CD4-positive, alpha-beta T cell (primary cell): ENCODE measurements around the gene BET1L. TPM values are rescaled to one million over a fixed set of nuclear protein-coding genes. Genes with fewer than 3 reads are reported as not detected.

Experiments used
- ATAC-seq: fragments of 200-7000 bp; cut with Tn5 transposase; one replicate; pipeline ENCODE4 v1.10.0; 2022; ENCODE audit warnings: mild to moderate bottlenecking; ENCODE audit not compliant: poor library complexity
- CTCF ChIA-PET: fragments of 350-600 bp; sonication (Branson Sonifier 250); formaldehyde crosslinking; loops from one replicate; lab custom pipeline; 2021; ENCODE audit warnings: antibody characterized with exemption, inconsistent platforms; lab: Charles Lee
- POLR2A ChIA-PET: fragments of 350-600 bp; sonication (Branson Sonifier 250); formaldehyde crosslinking; loops from one replicate; lab custom pipeline; 2021; ENCODE audit warnings: antibody characterized with exemption, inconsistent platforms; lab: Charles Lee
- DNase-seq, 14 experiments: peaks; one replicate each; pipeline ENCODE4 v3.0.0-alpha.2; 2013 to 2020; ENCODE audit warnings: mixed read lengths in 2 of 14
- H3K27ac ChIP-seq, 2 donors: one replicate each; pipeline versions ENCODE4 v1.5.1 to v1.7.0; 2013; ENCODE audit warnings: low read length in 2 of 2, low read depth in 1 of 2, mild to moderate bottlenecking in 1 of 2
- H3K27me3 ChIP-seq, 2 experiments: 1 replicate in 1 of 2; 2 replicates in 1 of 2; pipeline versions ENCODE4 v1.6.1 to v1.7.0; 2013; ENCODE audit warnings: low read length in 2 of 2, control low read depth in 1 of 2, mild to moderate bottlenecking in 1 of 2, moderate library complexity in 1 of 2; ENCODE audit not compliant: insufficient read depth in 2 of 2, control insufficient read depth in 1 of 2
- H3K36me3 ChIP-seq: one replicate; pipeline ENCODE4 v1.6.1; 2013; ENCODE audit warnings: low read length, control low read depth; ENCODE audit not compliant: insufficient read depth
- H3K4me1 ChIP-seq: one replicate; pipeline ENCODE4 v1.6.1; 2013; ENCODE audit warnings: low read length, control low read depth; ENCODE audit not compliant: insufficient read depth
- H3K4me3 ChIP-seq: one replicate; pipeline ENCODE4 v1.5.1; 2013; ENCODE audit warnings: mild to moderate bottlenecking, low read length, moderate library complexity
- H3K9me3 ChIP-seq, 2 experiments: 1 replicate in 1 of 2; 2 replicates in 1 of 2; pipeline versions ENCODE4 v1.6.1 to v1.7.0; 2013; ENCODE audit warnings: low read length in 2 of 2, mild to moderate bottlenecking in 2 of 2, control low read depth in 1 of 2, moderate library complexity in 1 of 2; ENCODE audit not compliant: control insufficient read depth in 1 of 2, insufficient read depth in 1 of 2
- H3K27ac Mint-ChIP-seq: one replicate; pipeline ENCODE4 v1.8.0; 2020; ENCODE audit warnings: mixed read lengths
- H3K27me3 Mint-ChIP-seq: one replicate; pipeline ENCODE4 v1.8.0; 2021; ENCODE audit warnings: mixed read lengths
- H3K36me3 Mint-ChIP-seq: one replicate; pipeline ENCODE4 v1.8.0; 2021; ENCODE audit warnings: low read depth, mixed read lengths
- H3K4me1 Mint-ChIP-seq: one replicate; pipeline ENCODE4 v1.8.0; 2021; ENCODE audit warnings: low read depth, mixed read lengths
- H3K4me3 Mint-ChIP-seq: one replicate; pipeline ENCODE4 v1.8.0; 2020; ENCODE audit warnings: mild to moderate bottlenecking, mixed read lengths
- H3K9me3 Mint-ChIP-seq: one replicate; pipeline ENCODE4 v1.8.0; 2020; ENCODE audit warnings: mixed read lengths
- CTCF ChIP-seq: fragments of 200-600 bp; IDR thresholded peaks from one replicate; pipeline ENCODE4 v1.8.0; 2022; ENCODE audit warnings: antibody characterized with exemption, mild to moderate bottlenecking
- intact Hi-C, 2 experiments: fragments of 100-400 bp; cut with DNase I in 1 of 2; cut with micrococcal nuclease in 1 of 2; formaldehyde crosslinking; loops; one replicate each; pipeline versions ENCODE4 v1.15.1 to v1.9.0; 2023 to 2025; cut with DNase I, micrococcal nuclease
- total RNA-seq, 174 experiments: library from RNA in 2 of 174; stranded (reverse) in 2 of 174; gene quantifications; one replicate each; pipeline ENCODE4 v1.2.3 and lab custom pipeline; 2021 to 2026

BET1L gene
- total RNA-seq, 2 experiments from 2014 or later, result 69.5 to 72.7 TPM

- TF ChIP-seq CTCF, result no peak
- peaks cover 94% of the 10 kb centered on the region for H3K36me3 Mint-ChIP-seq
- H3K4me3 ChIP-seq, result peak overlapping the region; percentile 69
- ATAC-seq (no peak), DNase-seq (peak in 6 of 14 experiments; percentile 15 to 62 (median 40))
- H3K27ac Mint-ChIP-seq, result peak overlapping the region; percentile 99
- H3K4me3 Mint-ChIP-seq, result peak overlapping the region; percentile 95
- peaks cover 83% of the 10 kb centered on the region for H3K4me1 ChIP-seq
- peak overlapping the region; percentile 62 to 93 for H3K27ac ChIP-seq
- H3K36me3 ChIP-seq, result peaks cover 49% of the 10 kb centered on the region
- no peaks in the 10 kb centered on the region for H3K9me3 ChIP-seq
- intact Hi-C loops, result loop anchor here (1.0 to 5.0 kb wide), 9 partner anchors 30 to 301 kb away; partner anchors contain the start of genes PSMD13 (in 2 of the 2), PTDSS2 (in 2 of the 2), SIRT3 (in 2 of the 2) and IFITM1 (in 1 of the 2)
- H3K4me1 Mint-ChIP-seq, result peaks cover 68% of the 10 kb centered on the region
- no peaks in the 10 kb centered on the region for H3K27me3 Mint-ChIP-seq
- ChIA-PET CTCF (interaction anchor here (0.7 to 2.1 kb wide), 4 partner anchors 44 to 244 kb away, joined by 3 to 7 read pairs (median 4); no protein-coding TSS in a partner anchor), POLR2A (interaction anchor here (0.6 to 3.7 kb wide), 49 partner anchors 9 to 614 kb away, joined by 3 to 79 read pairs (median 6); partner anchors contain the start of genes DEAF1, HRAS, LRRC56 and PGGHG)
- H3K27me3 ChIP-seq, result no peaks in the 10 kb centered on the region
- H3K9me3 Mint-ChIP-seq, result no peaks in the 10 kb centered on the region
These were observed 532 bp downstream of the BET1L start for GRCh38 chr11:206526-207207.

DNA sequence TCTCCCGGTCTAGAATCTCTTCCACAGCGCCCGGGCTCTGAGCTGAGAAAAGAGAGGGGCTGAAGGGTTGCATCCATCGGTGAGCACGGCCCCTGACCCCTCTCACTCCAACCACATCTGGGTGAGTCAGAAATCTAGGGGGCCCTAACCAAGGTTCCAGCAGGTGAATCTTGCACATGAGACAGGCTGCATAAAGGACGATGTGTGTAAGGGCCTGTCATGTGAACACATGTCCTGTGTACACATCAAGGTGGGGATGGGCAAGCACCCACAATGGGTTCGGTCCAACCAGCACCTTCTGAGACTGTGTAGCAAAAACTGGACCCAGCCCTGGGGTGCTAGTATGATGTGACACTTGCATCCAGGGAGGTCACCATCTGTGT is 1.2 kb downstream of the BET1L start:
- no peak overlapping the region for H3K27ac ChIP-seq
- Mint-ChIP-seq H3K36me3 (peaks cover 92% of the 10 kb centered on the region), H3K4me1 (peaks cover 72% of the 10 kb centered on the region), H3K27ac (peak overlapping the region; percentile 99), H3K4me3 (peak overlapping the region; percentile 95), H3K27me3 (no peaks in the 10 kb centered on the region), H3K9me3 (no peaks in the 10 kb centered on the region)
- intact Hi-C loops, result loop anchor here in 1 of 2 experiments (5.0 kb wide), 6 partner anchors 46 to 301 kb away; partner anchors contain the start of genes IFITM1, PTDSS2 and RNH1
- TF ChIP-seq CTCF, result no peak
- ChIA-PET CTCF (interaction anchor here (2.1 kb wide), 1 partner anchor 242 kb away, joined by 7 read pairs; no protein-coding TSS in a partner anchor), POLR2A (interaction anchor here (0.7 to 3.4 kb wide), 16 partner anchors 11 to 331 kb away, joined by 3 to 55 read pairs (median 18); partner anchors contain the start of genes HRAS, LRRC56, PTDSS2 and RNH1)
- peaks cover 85% of the 10 kb centered on the region for H3K4me1 ChIP-seq
- no peaks in the 10 kb centered on the region for H3K9me3 ChIP-seq
- ATAC-seq, result no peak
- peak overlapping the region; percentile 69 for H3K4me3 ChIP-seq
- H3K27me3 ChIP-seq, result no peaks in the 10 kb centered on the region
- H3K36me3 ChIP-seq, result peaks cover 44% of the 10 kb centered on the region
- no peak for DNase-seq

GRCh38 chr11:205221-206001 is 1.8 kb downstream of the BET1L start:
- ChIA-PET POLR2A (interaction anchor here (2.6 to 3.3 kb wide), 2 partner anchors 150 to 301 kb away, joined by 18 to 50 read pairs; partner anchors contain the start of gene RNH1), CTCF (interaction anchor here (1.3 kb wide), 1 partner anchor 243 kb away, joined by 4 read pairs; no protein-coding TSS in a partner anchor)
- H3K9me3 ChIP-seq, result no peaks in the 10 kb centered on the region
- no peak overlapping the region for H3K4me3 ChIP-seq
- H3K4me3 Mint-ChIP-seq, result peak overlapping the region; percentile 95
- peaks cover 72% of the 10 kb centered on the region for H3K4me1 Mint-ChIP-seq
- intact Hi-C loops, result loop anchor here in 1 of 2 experiments (5.0 kb wide), 6 partner anchors 47 to 302 kb away; partner anchors contain the start of genes IFITM1, PTDSS2 and RNH1
- no peak overlapping the region for H3K27ac ChIP-seq
- H3K4me1 ChIP-seq, result peaks cover 79% of the 10 kb centered on the region
- H3K27me3 ChIP-seq, result no peaks in the 10 kb centered on the region
- no peaks in the 10 kb centered on the region for H3K27me3 Mint-ChIP-seq
- DNase-seq, result peak in 2 of 14 experiments; percentile 29 to 31
- peaks cover 87% of the 10 kb centered on the region for H3K36me3 Mint-ChIP-seq
- H3K27ac Mint-ChIP-seq, result peak overlapping the region; percentile 99
- ATAC-seq, result no peak
- no peaks in the 10 kb centered on the region for H3K9me3 Mint-ChIP-seq
- H3K36me3 ChIP-seq, result peaks cover 44% of the 10 kb centered on the region
- TF ChIP-seq CTCF, result no peak
